ENCODE data around the gene ARHGAP6. TPM values are rescaled to one million over a fixed set of nuclear protein-coding genes. Genes with fewer than 3 reads are reported as not detected.

ARHGAP6 gene
- total RNA-seq, 1 experiment from 2014 or later: 0.07 TPM

- Histone ChIP-seq H3K9ac (ENCODE audit: extremely low read depth, insufficient read length, low read length) (no peak overlapping the region), H4K5ac (ENCODE audit: insufficient read length, low read depth, low read length) (no peak overlapping the region), H3K79me2 (ENCODE audit: insufficient read depth, low read length) (no peaks in the 10 kb centered on the region), H3K23ac (ENCODE audit: insufficient read length, low read depth, low read length) (no peak overlapping the region), H3K18ac (ENCODE audit: insufficient read length, low read depth, low read length) (no peak overlapping the region), H4K20me1 (ENCODE audit: control insufficient read depth, insufficient read depth, insufficient read length) (no peaks in the 10 kb centered on the region), H2BK15ac (ENCODE audit: low read depth, low read length) (no peak overlapping the region), H3K9me3 (ENCODE audit: control insufficient read depth, low read depth, low read length) (no peaks in the 10 kb centered on the region), H4K91ac (ENCODE audit: insufficient read length, low read depth, low read length) (no peak overlapping the region), H3T11ph (ENCODE audit: low read length) (no peak overlapping the region), H3K4me1 (ENCODE audit: insufficient read depth, low read length) (no peaks in the 10 kb centered on the region), H2BK120ac (ENCODE audit: low read depth, low read length, poor library complexity, severe bottlenecking) (no peak overlapping the region), H2BK12ac (ENCODE audit: insufficient read length, low read depth, low read length) (no peak overlapping the region), H2BK5ac (ENCODE audit: insufficient read length, low read length) (no peak overlapping the region), H4K8ac (replicated peaks; ENCODE audit: insufficient read length, low read depth, low read length) (no peak overlapping the region), H2AK5ac (ENCODE audit: insufficient read length, low read length) (no peak overlapping the region), H3K14ac (ENCODE audit: insufficient read depth, low read length) (no peak overlapping the region), H3K4me2 (ENCODE audit: insufficient read depth, insufficient read length, low read length) (no peak overlapping the region), H2BK20ac (ENCODE audit: low read depth, low read length, poor library complexity, severe bottlenecking) (no peak overlapping the region), H3K79me1 (ENCODE audit: insufficient read depth, low read depth, low read length, poor library complexity, severe bottlenecking) (no peaks in the 10 kb centered on the region), H2AFZ (ENCODE audit: low read length) (no peak overlapping the region), H3K23me2 (ENCODE audit: insufficient read length, low read depth, low read length, poor library complexity, severe bottlenecking) (no peaks in the 10 kb centered on the region), H3K4ac (ENCODE audit: low read depth, low read length) (no peak overlapping the region), H3K27me3 (ENCODE audit: insufficient read depth, low read length) (no peaks in the 10 kb centered on the region), H3K56ac (ENCODE audit: insufficient read length, low read depth, low read length) (no peak overlapping the region), H3K27ac (ENCODE audit: insufficient read length, low read depth, low read length) (no peak overlapping the region)
- no peak for TF ChIP-seq CTCF (conservative IDR thresholded peaks at IDR 0.05)
- no CpG with 5 or more reads among the region's 1 CpG for WGBS (ENCODE audit: extremely low coverage, insufficient read length, low lambda C conversion rate)
- Mint-ChIP-seq H3K4me1 (peaks cover 3% of the 10 kb centered on the region in 2 experiments; a peak in 3 of 4 replicates), H3K36me3 (ENCODE audit: insufficient read depth in 1 of 3, low read depth in 3 of 3) (no peaks in the 10 kb centered on the region), H3K27me3 (ENCODE audit: low read depth) (peaks cover 5% of the 10 kb centered on the region; the same call in 1 of the 2 replicates), H3K4me3 (no peak overlapping the region), H3K27ac (no peak overlapping the region), H3K9me3 (peaks cover 44% of the 10 kb centered on the region in 2 experiments)
- DNase-seq: no peak
These were observed 33.0 kb downstream of the ARHGAP6 start for GRCh38 chrX:11632732-11633131.

Data from H9 (cell line).